NCI-H2107 treated with DMSO at 0.1 percent for 48 hours (cell line): ENCODE data around the gene UBAP1L.

Experiments
- DNase-seq: peaks from one replicate; lab custom pipeline; 2025; ENCODE audit not compliant: unreplicated experiment; lab: John Stamatoyannopoulos, UW

UBAP1L gene

GRCh38 chr15:65067317-65067644 lies 47.7 kb downstream of the UBAP1L start:
- no peak for DNase-seq

- no peak for DNase-seq
Observed at GRCh38 chr15:65066635-65067316, 48.2 kb downstream of the UBAP1L start.

GRCh38 chr15:65066001-65066634 lies 48.9 kb downstream of the UBAP1L start:
- DNase-seq, result no peak

- DNase-seq, result no peak
Observed at GRCh38 chr15:65062726-65063125, 52.3 kb downstream of the UBAP1L start.

DNA sequence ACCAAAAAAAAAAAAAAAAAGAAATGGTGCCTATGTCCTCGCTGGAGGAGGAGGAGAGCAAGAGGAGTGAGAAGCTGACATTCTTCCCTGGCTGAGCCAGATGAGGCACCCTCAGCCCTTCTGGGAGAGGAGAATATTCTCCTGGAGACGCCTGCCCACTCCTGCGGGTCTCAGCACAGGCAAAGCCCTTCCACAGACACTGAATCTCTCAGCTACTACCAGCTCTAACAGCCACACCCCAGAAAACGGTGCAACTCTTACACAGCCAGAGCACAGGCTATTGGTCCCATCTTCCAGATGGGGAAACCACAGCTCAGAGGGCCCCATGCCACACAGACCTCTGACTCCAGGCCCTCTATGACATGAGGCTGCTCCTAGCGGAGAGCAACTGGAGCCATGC lies 52.9 kb downstream of the UBAP1L start:
- no peak for DNase-seq

DNA sequence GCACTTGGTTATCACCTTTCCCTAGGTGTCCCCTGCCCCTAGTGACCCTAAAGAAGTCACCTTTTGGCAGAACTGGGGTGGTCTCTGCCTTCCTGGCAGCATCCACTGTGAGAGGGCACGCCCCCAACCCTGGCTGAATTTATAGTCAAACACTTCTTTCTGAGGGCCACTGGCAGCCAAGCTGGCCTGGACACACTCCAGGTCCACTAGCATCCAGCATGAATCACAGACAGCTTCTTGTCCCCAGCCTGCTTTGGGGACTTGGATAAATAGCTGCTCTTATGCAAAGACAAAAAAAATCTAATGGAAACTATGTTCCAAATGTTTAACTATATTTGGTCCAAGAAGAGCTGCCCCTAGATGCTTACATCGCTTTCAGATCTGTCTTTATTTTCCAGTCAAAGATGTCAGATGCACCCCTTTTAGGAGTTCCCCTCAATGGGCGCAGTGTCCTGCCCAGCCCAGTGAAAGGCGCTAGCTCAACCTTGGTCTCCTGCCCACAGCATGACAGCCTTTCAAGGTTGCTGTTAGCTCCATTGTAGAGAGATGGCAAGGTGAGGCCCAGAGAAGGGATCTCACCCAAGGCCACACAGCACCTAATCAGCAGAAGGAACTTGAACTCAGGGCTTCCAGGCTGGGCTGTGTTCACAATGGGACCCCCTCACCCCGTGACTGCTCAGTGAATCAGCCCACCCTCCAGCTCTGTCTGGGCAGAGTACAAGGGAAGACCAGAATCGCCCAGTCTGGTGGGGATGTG lies 54.2 kb downstream of the UBAP1L start:
- no peak for DNase-seq

DNA sequence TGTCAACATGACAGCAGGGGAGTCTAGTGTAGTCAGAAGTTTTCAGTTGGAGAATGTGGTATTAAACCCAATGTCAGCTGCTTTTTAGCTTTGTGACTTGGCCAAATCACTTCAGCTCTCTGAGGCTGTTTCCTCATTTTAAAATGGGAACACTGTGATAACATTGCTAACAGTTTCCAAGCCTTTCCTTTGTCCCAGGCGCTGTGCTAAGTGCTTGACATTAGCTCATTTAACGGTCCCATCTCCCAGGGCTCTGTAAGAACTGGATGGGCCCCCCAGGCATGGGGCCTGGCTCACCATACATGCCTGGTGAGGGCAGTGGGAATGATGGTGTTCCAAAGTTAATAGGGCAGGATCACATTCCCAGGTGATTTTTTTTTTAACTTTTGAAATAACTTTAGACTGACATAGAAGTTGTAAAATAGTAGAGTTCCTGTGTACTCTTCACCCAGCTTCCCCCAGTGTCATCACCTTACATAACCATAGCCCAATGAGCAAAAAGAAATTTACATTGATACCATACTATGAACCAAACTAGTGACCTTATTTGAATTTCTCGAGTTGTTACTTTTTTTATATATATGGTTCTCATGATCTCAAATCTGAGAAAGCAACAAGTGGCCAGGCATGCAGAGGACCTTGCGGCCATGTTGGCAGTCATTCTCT lies 54.9 kb downstream of the UBAP1L start:
- no peak for DNase-seq

GRCh38 chr15:65059369-65059750 lies 55.6 kb downstream of the UBAP1L start:
- no peak for DNase-seq

GRCh38 chr15:65058394-65059368 lies 56.3 kb downstream of the UBAP1L start:
- DNase-seq, result no peak

- no peak for DNase-seq
Observed at GRCh38 chr15:65057549-65057940, 57.5 kb downstream of the UBAP1L start.

DNA sequence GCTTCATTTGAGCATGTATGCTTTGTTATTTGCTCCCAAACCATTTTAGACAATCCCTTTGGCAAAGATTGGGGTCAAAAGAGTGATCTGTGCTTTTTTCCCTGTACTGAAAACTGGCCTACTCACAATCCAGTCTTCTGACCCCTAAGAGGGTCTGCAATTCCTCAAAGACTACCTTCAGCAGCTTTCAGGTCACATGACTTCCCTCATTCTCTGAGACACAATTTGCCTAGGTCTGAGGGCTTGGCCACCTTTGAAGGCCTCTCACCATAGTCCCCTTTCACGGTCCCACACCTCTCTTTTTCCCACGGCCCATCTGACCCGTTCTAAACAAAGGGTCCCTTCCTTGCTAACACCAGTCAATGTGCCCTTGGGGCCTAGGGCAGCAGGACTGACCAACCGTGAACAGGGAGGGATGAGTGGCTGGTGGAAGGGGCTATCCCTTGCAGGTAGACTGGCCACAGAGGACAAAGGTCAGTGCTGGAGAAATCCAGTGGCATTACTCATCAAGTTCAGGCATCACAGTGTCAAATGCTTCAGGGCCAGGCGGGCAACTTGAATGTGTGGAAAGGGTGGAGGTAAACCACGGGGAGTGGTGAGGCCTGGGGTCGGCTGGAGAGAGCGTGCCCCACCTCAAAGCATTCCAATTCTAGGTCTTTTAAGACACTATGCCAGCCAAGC lies 58.0 kb downstream of the UBAP1L start:
- no peak for DNase-seq

- no peak for DNase-seq
Observed at GRCh38 chr15:65056106-65056505, 58.9 kb downstream of the UBAP1L start.

DNA sequence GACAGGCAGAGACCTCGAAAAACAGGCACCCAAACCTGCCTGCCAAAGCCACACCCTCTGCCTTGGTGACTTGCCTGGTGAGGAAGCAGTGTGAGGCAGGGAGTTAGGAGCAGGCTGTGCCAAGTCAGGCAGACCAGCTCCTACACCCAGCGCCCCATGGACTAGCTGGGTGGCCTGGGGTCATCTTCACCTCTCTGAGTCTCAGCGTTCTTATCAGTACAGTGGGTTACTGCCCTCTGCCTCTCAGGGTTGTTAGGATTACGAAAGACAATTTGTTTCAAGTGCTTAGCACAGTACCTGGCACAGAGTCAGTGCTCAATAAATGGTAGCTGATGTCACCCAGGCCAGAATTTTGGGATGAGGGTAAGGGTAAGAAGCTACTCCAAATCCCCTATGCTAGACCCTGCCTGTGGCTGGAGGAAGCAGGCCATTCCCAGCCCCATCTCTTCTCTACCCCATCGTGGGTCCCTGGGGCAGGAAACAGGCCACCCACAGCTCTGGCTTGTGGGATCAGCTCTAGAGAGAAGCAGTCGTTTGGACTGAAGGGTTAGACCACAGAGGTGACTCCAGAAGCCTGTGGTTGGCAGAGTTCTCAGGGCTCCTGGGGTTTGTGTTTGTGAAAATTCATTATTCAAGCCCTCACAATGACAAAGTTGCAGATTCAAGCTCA lies 59.7 kb downstream of the UBAP1L start:
- no peak for DNase-seq

DNA sequence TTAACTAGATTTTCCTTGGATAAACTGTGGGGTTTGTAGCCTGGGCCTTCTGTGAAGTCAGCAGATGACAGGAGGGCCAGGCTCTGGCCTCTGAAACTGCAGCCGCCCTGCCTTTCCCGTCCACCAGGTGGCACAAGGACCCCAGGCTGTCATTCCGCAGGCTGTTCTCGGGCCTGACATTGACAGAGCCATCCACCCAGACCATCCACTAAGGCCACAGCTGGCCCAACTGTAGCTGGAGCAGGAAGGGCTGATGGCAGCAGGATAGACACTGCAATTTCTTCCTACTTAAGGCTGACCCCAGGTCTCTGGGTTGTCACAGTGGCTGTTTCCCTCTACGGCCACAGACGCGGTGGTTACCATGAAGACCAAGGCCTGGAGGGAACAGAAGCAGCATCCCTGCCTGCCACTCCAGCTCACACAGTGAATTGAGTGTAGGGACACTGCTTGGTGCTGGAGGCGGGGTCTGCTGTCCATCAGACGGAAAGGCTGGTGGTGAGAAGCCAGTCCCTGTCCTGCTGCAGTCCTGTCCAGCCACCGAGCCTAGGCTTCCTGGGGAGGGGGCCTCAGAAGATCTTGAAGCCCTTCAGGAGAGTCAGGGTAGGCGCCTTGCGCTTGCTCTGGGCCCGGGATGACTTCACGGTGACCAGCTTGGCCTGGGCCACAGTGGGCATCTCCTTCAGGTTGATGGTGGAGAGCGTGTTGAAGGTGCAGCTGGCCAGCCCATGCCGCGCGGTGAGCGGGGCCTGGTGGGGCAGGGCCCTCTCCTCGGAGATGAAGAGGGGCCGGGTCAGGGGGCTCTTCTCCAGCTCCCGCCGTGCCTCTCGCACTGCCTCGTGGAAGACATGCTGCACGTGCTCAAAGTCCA lies 60.4 kb downstream of the UBAP1L start:
- peak; percentile 2 for DNase-seq

DNA sequence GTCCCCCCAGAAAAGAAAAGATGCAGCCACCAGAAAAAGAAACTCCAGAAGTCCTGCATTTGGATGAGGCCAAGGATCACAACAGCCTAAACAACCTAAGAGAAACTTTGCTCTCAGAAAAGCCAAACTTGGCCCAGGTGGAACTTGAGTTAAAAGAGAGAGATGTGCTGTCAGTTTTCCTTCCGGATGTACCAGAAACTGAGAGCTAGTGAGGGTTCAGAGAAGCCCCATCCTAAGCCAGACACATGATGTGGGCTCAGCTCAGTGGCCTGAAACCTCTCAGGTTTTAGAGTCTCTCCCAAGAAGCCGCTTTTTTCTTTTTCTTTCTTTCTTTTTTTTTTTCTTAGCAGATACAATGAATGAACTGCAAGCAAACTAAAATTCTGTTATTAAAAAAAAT lies 62.0 kb downstream of the UBAP1L start:
- DNase-seq, result no peak

- no peak for DNase-seq
Observed at GRCh38 chr15:65051266-65051665, 63.7 kb downstream of the UBAP1L start.

GRCh38 chr15:65050270-65050669 lies 64.7 kb downstream of the UBAP1L start:
- DNase-seq, result no peak

DNA sequence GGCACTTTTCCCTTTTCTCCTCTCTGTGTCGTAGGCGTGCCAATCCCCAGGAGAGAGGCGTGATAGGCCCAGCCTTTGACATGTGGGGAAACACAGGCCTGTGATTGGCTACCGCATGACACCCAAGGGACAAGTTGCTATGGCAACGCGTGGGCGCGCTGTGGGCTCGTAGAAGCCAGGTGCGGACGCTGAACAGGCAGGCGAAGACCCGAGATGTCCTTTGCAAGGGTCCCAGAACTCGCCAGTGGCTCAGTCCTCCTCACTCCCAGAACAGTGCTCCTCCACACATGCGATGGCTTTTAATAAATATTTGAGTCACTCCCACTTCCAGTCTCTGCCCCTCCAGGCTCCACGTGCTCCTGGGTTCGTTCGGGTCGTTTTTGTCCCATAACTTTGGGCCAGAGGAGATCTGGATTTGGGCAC lies 65.6 kb downstream of the UBAP1L start:
- DNase-seq, result peak; percentile 49

DNA sequence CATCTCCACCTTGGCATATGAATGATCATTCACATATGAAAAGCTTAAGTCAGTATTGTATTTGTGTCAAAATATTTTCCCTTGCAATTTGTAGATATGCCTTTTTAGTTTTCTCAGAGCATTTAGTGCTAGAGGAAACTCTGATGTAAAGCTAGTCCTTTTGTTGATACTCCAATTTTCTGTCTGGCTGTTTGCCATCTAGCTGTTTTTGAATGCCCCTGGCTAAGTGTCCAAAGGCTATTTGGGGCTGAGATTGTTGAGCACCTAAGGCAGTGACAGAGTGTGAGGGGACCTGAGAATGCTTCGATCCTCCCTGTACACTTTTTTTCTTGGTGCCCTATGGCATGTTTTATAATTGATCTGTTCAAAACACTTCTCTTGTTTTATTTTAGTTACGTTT lies 66.8 kb downstream of the UBAP1L start:
- DNase-seq, result no peak
